Right atrium auricular region (tissue), 2 donors: ENCODE data around the gene DNAJC19. TPM values are rescaled to one million over a fixed set of nuclear protein-coding genes. Genes with fewer than 3 reads are reported as not detected.

ENCODE experiments used
- DNase-seq: peaks from one replicate; pipeline ENCODE4 v3.0.0-alpha.2; 2019; ENCODE audit warnings: low spot score
- H3K27ac ChIP-seq, 2 donors: fragments of 200-600 bp; sonication (generic); 1 replicate in 1 of 2; 2 replicates in 1 of 2; pipeline ENCODE4 v1.5.1; 2016 to 2019
- H3K27me3 ChIP-seq, 2 donors: fragments of 200-600 bp; sonication (generic); one replicate each; pipeline versions ENCODE4 v1.5.1 to v1.6.0; 2017 to 2019
- H3K36me3 ChIP-seq: fragments of 200-600 bp; sonication (generic); one replicate; pipeline ENCODE4 v1.5.1; 2016
- H3K4me1 ChIP-seq, 2 donors: fragments of 200-600 bp; sonication (generic); one replicate each; pipeline versions ENCODE4 v1.5.1 to v1.6.0; 2017 to 2019
- H3K4me3 ChIP-seq, 2 donors: fragments of 200-600 bp; sonication (generic); 1 replicate in 1 of 2; 2 replicates in 1 of 2; pipeline ENCODE4 v1.5.1; 2017 to 2019; ENCODE audit warnings: mild to moderate bottlenecking in 1 of 2, moderate library complexity in 1 of 2
- H3K9me3 ChIP-seq, 2 donors: fragments of 200-600 bp; sonication (generic); one replicate each; pipeline ENCODE4 v1.5.1; 2019
- CTCF ChIP-seq, 2 donors: fragments of 200-600 bp; sonication (generic); IDR thresholded peaks; one replicate each; pipeline ENCODE4 v1.5.1; 2019; ENCODE audit warnings: antibody characterized with exemption in 2 of 2
- total RNA-seq, 2 donors: library from RNA; depleted of rRNA; stranded (reverse); fragments of >200 nt; gene quantifications; one replicate each; pipeline ENCODE4 v1.1.0, GENCODE V29; 2016

Gene DNAJC19
- total RNA-seq, 2 donors from 2014 or later, result 42.7 to 58.9 TPM

- Histone ChIP-seq H3K27ac (no peak overlapping the region), H3K27me3 (no peaks in the 10 kb centered on the region), H3K4me3 (no peak overlapping the region), H3K36me3 (peaks cover 52% of the 10 kb centered on the region), H3K9me3 (no peaks in the 10 kb centered on the region), H3K4me1 (no peaks in the 10 kb centered on the region)
- no peak for TF ChIP-seq CTCF (IDR thresholded peaks at IDR 0.05)
- DNase-seq, result no peak
Observed at GRCh38 chr3:180961087-180961486, 28.4 kb downstream of the DNAJC19 start.

GRCh38 chr3:180959691-180960090, 29.8 kb downstream of the DNAJC19 start:
- Histone ChIP-seq H3K9me3 (no peaks in the 10 kb centered on the region), H3K36me3 (peaks cover 52% of the 10 kb centered on the region), H3K27me3 (no peaks in the 10 kb centered on the region), H3K4me1 (no peaks in the 10 kb centered on the region), H3K4me3 (no peak overlapping the region), H3K27ac (no peak overlapping the region)
- no peak for TF ChIP-seq CTCF (IDR thresholded peaks at IDR 0.05)
- no peak for DNase-seq

GRCh38 chr3:180947761-180948390, 41.7 kb downstream of the DNAJC19 start:
- Histone ChIP-seq H3K27ac (no peak overlapping the region), H3K4me1 (no peaks in the 10 kb centered on the region), H3K9me3 (no peaks in the 10 kb centered on the region), H3K27me3 (no peaks in the 10 kb centered on the region), H3K4me3 (no peak overlapping the region), H3K36me3 (peaks cover 29% of the 10 kb centered on the region)
- no peak for DNase-seq
- no peak for TF ChIP-seq CTCF (IDR thresholded peaks at IDR 0.05)

GRCh38 chr3:180940826-180941225, 48.7 kb downstream of the DNAJC19 start:
- no peak for TF ChIP-seq CTCF (IDR thresholded peaks at IDR 0.05)
- no peak for DNase-seq
- Histone ChIP-seq H3K27ac (no peak overlapping the region), H3K4me3 (no peak overlapping the region), H3K9me3 (no peaks in the 10 kb centered on the region), H3K4me1 (no peaks in the 10 kb centered on the region), H3K36me3 (peaks cover 43% of the 10 kb centered on the region), H3K27me3 (no peaks in the 10 kb centered on the region)

- H3K36me3 ChIP-seq, result peaks cover 26% of the 10 kb centered on the region
- H3K27ac ChIP-seq, result no peak overlapping the region
- no peak for TF ChIP-seq CTCF (IDR thresholded peaks at IDR 0.05)
- H3K4me3 ChIP-seq, result no peak overlapping the region
- no peaks in the 10 kb centered on the region for H3K27me3 ChIP-seq
- peaks cover 0 to 19% of the 10 kb centered on the region in 2 donors for H3K4me1 ChIP-seq
- no peaks in the 10 kb centered on the region for H3K9me3 ChIP-seq
- DNase-seq, result no peak
Observed at GRCh38 chr3:180934638-180935037, 54.9 kb downstream of the DNAJC19 start.

Other genes with a start within 250 kb of the DNAJC19 start
- 100 to 1,000 TPM; 147 to 168 TPM for gene FXR1, start 77.1 kb downstream of the DNAJC19 start, total RNA-seq